ENCODE results near the gene NRXN2.

The NRXN2 gene

DNA sequence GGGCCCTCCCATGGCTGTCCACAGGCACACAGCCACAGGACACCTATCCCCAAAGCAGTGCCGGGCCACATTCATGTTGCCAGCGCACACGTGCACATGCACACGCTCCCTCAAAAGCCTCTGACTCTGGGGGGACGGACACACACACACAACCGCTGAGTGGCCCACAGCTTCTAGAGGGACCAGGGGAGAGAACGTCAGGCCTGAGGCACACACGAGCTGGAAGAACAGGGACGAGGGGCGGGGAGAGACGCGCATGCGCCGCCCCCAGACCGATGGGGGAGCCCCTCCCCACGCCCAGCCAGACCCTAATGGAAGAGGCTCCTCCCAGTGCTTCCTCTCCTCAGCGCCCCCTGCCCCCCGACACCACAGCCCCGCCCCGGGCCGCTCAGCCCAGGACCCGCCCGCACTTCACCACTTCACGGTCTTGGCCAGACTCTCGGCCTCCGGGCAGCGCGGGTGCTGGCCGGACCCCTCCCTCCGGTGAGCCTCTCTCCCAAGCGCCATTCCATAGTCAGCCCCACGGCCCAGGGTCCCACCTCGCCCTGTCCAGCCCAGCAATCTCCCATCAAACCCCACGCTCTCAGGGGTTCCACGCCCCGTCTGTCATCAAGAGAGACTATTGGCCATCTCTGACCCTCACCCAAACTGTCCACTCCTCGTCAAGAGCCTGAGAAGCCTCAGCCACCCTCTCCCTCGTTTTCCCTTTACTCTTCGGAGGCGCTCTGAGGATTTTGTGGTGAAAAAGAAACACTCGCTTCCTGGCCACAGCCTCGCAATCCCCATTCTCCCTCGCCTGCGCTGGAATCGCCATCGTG is 11.7 kb downstream of the NRXN2 start:
- no peak overlapping the region for H3K4me2 ChIP-seq (ENCODE audit: low read length, poor library complexity, severe bottlenecking)
- H3K4ac ChIP-seq (ENCODE audit: low read depth in 1 of 2, low read length in 2 of 2) = no peak overlapping the region
- no peaks in the 10 kb centered on the region for H3K79me1 ChIP-seq (replicated peaks; ENCODE audit: low read length, poor library complexity, severe bottlenecking)
- no peak overlapping the region for H3K4me3 ChIP-seq (ENCODE audit: insufficient read depth in 1 of 2, low read depth in 1 of 2, low read length in 2 of 2)
- no peak for DNase-seq
- H3K9me3 ChIP-seq (ENCODE audit: control insufficient read depth, low read length) = no peaks in the 10 kb centered on the region
- no peak overlapping the region for H4K8ac ChIP-seq (ENCODE audit: low read length)
- no peak overlapping the region for H2AFZ ChIP-seq (ENCODE audit: low read depth, low read length)
- no peak overlapping the region for H2BK12ac ChIP-seq (ENCODE audit: low read length in 2 of 2)
- peaks cover 17% of the 10 kb centered on the region for H3K4me1 ChIP-seq (ENCODE audit: control insufficient read depth, insufficient read depth, low read depth, low read length)
- H3K27ac ChIP-seq (ENCODE audit: low read length, poor library complexity, severe bottlenecking) = no peak overlapping the region
- H2BK15ac ChIP-seq (ENCODE audit: low read depth, poor library complexity, severe bottlenecking) = no peak overlapping the region
- H3K27me3 ChIP-seq (ENCODE audit: control insufficient read depth in 1 of 2, insufficient read depth in 1 of 2, low read length in 2 of 2) = peaks cover 51 to 81% of the 10 kb centered on the region in 2 experiments
- H3K36me3 ChIP-seq (ENCODE audit: control insufficient read depth in 1 of 2, insufficient read depth in 2 of 2, low read depth in 1 of 2, low read length in 2 of 2) = no peaks in the 10 kb centered on the region
- no peak overlapping the region for H3K14ac ChIP-seq (ENCODE audit: low read length in 2 of 2)
- 30% methylated on average over 40 of the region's 46 CpGs for WGBS
- H4K91ac ChIP-seq (ENCODE audit: low read length) = no peak overlapping the region
- H2AK5ac ChIP-seq (ENCODE audit: low read length, severe bottlenecking) = no peak overlapping the region
- no peak overlapping the region for H2BK120ac ChIP-seq (ENCODE audit: low read depth, low read length)
- no peak overlapping the region for H2BK5ac ChIP-seq (ENCODE audit: low read depth, low read length, poor library complexity, severe bottlenecking)
- no peak overlapping the region for H3K9ac ChIP-seq (ENCODE audit: low read length)
- H3K23ac ChIP-seq (ENCODE audit: low read length in 2 of 2) = no peak overlapping the region
- no peak overlapping the region for H3K18ac ChIP-seq (ENCODE audit: low read depth in 1 of 2, low read length in 2 of 2)

DNA sequence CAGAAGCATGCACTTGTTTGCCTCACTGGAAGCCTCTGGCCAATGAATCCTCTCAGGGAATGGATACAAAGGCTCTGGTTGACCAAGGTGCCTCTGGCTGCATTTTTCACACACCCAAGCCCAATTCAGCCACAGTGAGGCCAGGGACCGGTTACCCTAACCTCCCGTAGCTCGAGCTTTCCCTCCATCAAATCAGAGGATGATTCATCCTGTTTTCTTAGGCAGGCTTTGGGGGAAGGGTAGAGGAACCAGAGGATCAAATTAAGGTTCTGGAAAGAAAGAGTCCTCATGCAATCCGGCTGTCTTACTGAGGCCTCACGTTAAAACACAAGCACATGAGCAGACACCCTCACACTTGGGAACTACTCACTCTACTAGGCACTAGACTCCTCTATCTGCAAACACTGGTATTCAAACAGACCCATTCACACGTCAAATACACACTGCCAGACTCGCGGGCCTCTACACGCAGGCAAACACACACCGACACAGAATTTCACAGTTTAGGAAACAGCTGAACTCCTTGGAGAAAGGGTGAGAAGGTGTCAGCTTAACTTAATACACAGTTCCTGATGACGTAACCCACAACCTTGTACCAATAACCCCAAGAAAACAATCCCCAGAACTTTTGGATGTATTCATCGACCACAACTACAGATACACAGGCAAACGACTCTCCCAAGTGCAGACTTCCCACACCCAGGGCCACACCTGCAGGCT is 12.4 kb downstream of the NRXN2 start:
- DNase-seq = no peak
- no peak overlapping the region for H4K91ac ChIP-seq (ENCODE audit: low read length)
- H2BK15ac ChIP-seq (ENCODE audit: low read depth, poor library complexity, severe bottlenecking) = no peak overlapping the region
- WGBS = 55% methylated on average over 10 of the region's 13 CpGs
- H3K27ac ChIP-seq (ENCODE audit: low read length, poor library complexity, severe bottlenecking) = no peak overlapping the region
- H3K79me1 ChIP-seq (replicated peaks; ENCODE audit: low read length, poor library complexity, severe bottlenecking) = no peaks in the 10 kb centered on the region
- H2AK5ac ChIP-seq (ENCODE audit: low read length, severe bottlenecking) = no peak overlapping the region
- H2BK120ac ChIP-seq (ENCODE audit: low read depth, low read length) = no peak overlapping the region
- no peaks in the 10 kb centered on the region for H3K36me3 ChIP-seq (ENCODE audit: control insufficient read depth in 1 of 2, insufficient read depth in 2 of 2, low read depth in 1 of 2, low read length in 2 of 2)
- peaks cover 46 to 77% of the 10 kb centered on the region in 2 experiments for H3K27me3 ChIP-seq (ENCODE audit: control insufficient read depth in 1 of 2, insufficient read depth in 1 of 2, low read length in 2 of 2)
- H4K8ac ChIP-seq (ENCODE audit: low read length) = no peak overlapping the region
- H3K4me3 ChIP-seq (ENCODE audit: insufficient read depth in 1 of 2, low read depth in 1 of 2, low read length in 2 of 2) = no peak overlapping the region
- no peak overlapping the region for H2BK12ac ChIP-seq (ENCODE audit: low read length in 2 of 2)
- H3K23ac ChIP-seq (ENCODE audit: low read length in 2 of 2) = no peak overlapping the region
- no peak overlapping the region for H3K14ac ChIP-seq (ENCODE audit: low read length in 2 of 2)
- peaks cover 17% of the 10 kb centered on the region for H3K4me1 ChIP-seq (ENCODE audit: control insufficient read depth, insufficient read depth, low read depth, low read length)
- H3K4ac ChIP-seq (ENCODE audit: low read depth in 1 of 2, low read length in 2 of 2) = no peak overlapping the region
- no peak overlapping the region for H2AFZ ChIP-seq (ENCODE audit: low read depth, low read length)
- H2BK5ac ChIP-seq (ENCODE audit: low read depth, low read length, poor library complexity, severe bottlenecking) = no peak overlapping the region
- H3K9ac ChIP-seq (ENCODE audit: low read length) = no peak overlapping the region
- no peak overlapping the region for H3K18ac ChIP-seq (ENCODE audit: low read depth in 1 of 2, low read length in 2 of 2)
- no peak overlapping the region for H3K4me2 ChIP-seq (ENCODE audit: low read length, poor library complexity, severe bottlenecking)
- H3K9me3 ChIP-seq (ENCODE audit: control insufficient read depth, low read length) = no peaks in the 10 kb centered on the region

DNA sequence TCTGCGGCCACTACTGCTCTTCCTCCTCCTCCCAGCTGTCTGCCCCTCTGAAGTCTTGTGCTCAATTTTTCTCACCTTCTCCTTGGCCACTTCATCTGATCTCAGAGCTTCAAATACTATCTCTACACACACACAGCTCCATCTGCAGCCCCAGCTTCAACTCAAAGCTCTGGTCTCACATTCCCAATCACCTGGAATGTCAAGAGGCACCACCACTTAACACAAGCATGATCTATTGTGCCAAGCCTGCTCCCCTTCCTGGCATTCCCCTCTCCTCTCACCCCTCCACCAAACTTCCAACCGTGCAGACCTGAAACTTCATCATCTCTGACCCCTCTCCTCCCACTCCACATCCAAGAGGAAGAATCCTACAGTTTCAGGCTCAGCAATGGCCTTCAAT is 17.5 kb downstream of the NRXN2 start:
- H3K9me3 ChIP-seq (ENCODE audit: control insufficient read depth, low read length) = no peaks in the 10 kb centered on the region
- no peak overlapping the region for H2BK15ac ChIP-seq (ENCODE audit: low read depth, poor library complexity, severe bottlenecking)
- H3K27ac ChIP-seq (ENCODE audit: low read length, poor library complexity, severe bottlenecking) = no peak overlapping the region
- no peak overlapping the region for H2BK12ac ChIP-seq (ENCODE audit: low read length in 2 of 2)
- H4K8ac ChIP-seq (ENCODE audit: low read length) = no peak overlapping the region
- H3K14ac ChIP-seq (ENCODE audit: low read length in 2 of 2) = peak overlapping the region in 1 of 2 experiments; percentile 41
- H3K79me1 ChIP-seq (replicated peaks; ENCODE audit: low read length, poor library complexity, severe bottlenecking) = no peaks in the 10 kb centered on the region
- H3K4me1 ChIP-seq (ENCODE audit: control insufficient read depth, insufficient read depth, low read depth, low read length) = no peaks in the 10 kb centered on the region
- no peak overlapping the region for H3K4ac ChIP-seq (ENCODE audit: low read depth in 1 of 2, low read length in 2 of 2)
- no peak overlapping the region for H3K4me2 ChIP-seq (ENCODE audit: low read length, poor library complexity, severe bottlenecking)
- H4K91ac ChIP-seq (ENCODE audit: low read length) = no peak overlapping the region
- WGBS = 54% methylated on average over 2 of the region's 2 CpGs
- peak overlapping the region in 1 of 2 experiments; percentile 21 for H3K18ac ChIP-seq (ENCODE audit: low read depth in 1 of 2, low read length in 2 of 2)
- no peak overlapping the region for H2BK5ac ChIP-seq (ENCODE audit: low read depth, low read length, poor library complexity, severe bottlenecking)
- H3K23ac ChIP-seq (ENCODE audit: low read length in 2 of 2) = no peak overlapping the region
- no peak overlapping the region for H2BK120ac ChIP-seq (ENCODE audit: low read depth, low read length)
- no peak overlapping the region for H2AFZ ChIP-seq (ENCODE audit: low read depth, low read length)
- H3K4me3 ChIP-seq (ENCODE audit: insufficient read depth in 1 of 2, low read depth in 1 of 2, low read length in 2 of 2) = no peak overlapping the region
- H3K36me3 ChIP-seq (ENCODE audit: control insufficient read depth in 1 of 2, insufficient read depth in 2 of 2, low read depth in 1 of 2, low read length in 2 of 2) = no peaks in the 10 kb centered on the region
- no peak overlapping the region for H2AK5ac ChIP-seq (ENCODE audit: low read length, severe bottlenecking)
- no peak for DNase-seq
- H3K27me3 ChIP-seq (ENCODE audit: control insufficient read depth in 1 of 2, insufficient read depth in 1 of 2, low read length in 2 of 2) = peaks cover 40 to 66% of the 10 kb centered on the region in 2 experiments
- H3K9ac ChIP-seq (ENCODE audit: low read length) = no peak overlapping the region

DNA sequence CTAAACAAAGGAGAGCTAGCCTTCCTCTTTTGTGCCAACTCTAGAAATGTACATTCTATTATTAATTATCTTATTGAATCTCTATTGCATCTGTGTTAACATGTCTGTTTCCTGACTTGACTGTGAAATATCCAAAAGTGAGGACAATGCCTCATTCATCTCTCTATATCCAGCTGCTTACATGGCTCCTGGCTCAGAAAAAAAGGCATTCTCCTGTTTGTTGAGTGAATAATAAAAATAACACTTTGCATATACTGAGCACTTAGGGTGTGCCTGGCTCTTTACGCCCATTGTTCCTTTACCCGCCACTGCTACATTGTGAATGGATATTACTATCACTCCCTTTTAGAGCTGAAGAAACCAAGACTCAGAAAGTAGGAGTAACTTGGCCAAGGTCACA is 19.9 kb downstream of the NRXN2 start:
- Histone ChIP-seq H4K91ac (ENCODE audit: low read length) (no peak overlapping the region), H2AFZ (ENCODE audit: low read depth, low read length) (no peak overlapping the region), H2BK12ac (ENCODE audit: low read length in 2 of 2) (no peak overlapping the region), H3K9me3 (ENCODE audit: control insufficient read depth, low read length) (no peaks in the 10 kb centered on the region), H3K79me1 (replicated peaks; ENCODE audit: low read length, poor library complexity, severe bottlenecking) (no peaks in the 10 kb centered on the region), H4K8ac (ENCODE audit: low read length) (no peak overlapping the region), H3K9ac (ENCODE audit: low read length) (no peak overlapping the region), H2BK15ac (ENCODE audit: low read depth, poor library complexity, severe bottlenecking) (no peak overlapping the region), H3K36me3 (ENCODE audit: control insufficient read depth in 1 of 2, insufficient read depth in 2 of 2, low read depth in 1 of 2, low read length in 2 of 2) (no peaks in the 10 kb centered on the region), H3K27ac (ENCODE audit: low read length, poor library complexity, severe bottlenecking) (no peak overlapping the region), H3K14ac (ENCODE audit: low read length in 2 of 2) (no peak overlapping the region), H3K4ac (ENCODE audit: low read depth in 1 of 2, low read length in 2 of 2) (no peak overlapping the region), H3K4me3 (ENCODE audit: insufficient read depth in 1 of 2, low read depth in 1 of 2, low read length in 2 of 2) (no peak overlapping the region), H3K18ac (ENCODE audit: low read depth in 1 of 2, low read length in 2 of 2) (no peak overlapping the region), H3K4me1 (ENCODE audit: control insufficient read depth, insufficient read depth, low read depth, low read length) (no peaks in the 10 kb centered on the region), H3K23ac (ENCODE audit: low read length in 2 of 2) (no peak overlapping the region), H3K27me3 (ENCODE audit: control insufficient read depth in 1 of 2, insufficient read depth in 1 of 2, low read length in 2 of 2) (peaks cover 51 to 58% of the 10 kb centered on the region in 2 experiments), H2BK120ac (ENCODE audit: low read depth, low read length) (no peak overlapping the region), H2BK5ac (ENCODE audit: low read depth, low read length, poor library complexity, severe bottlenecking) (no peak overlapping the region), H3K4me2 (ENCODE audit: low read length, poor library complexity, severe bottlenecking) (no peak overlapping the region), H2AK5ac (ENCODE audit: low read length, severe bottlenecking) (no peak overlapping the region)
- no peak for DNase-seq
- WGBS = 96% methylated on average over 2 of the region's 2 CpGs

Measured in mesenchymal stem cell (in vitro differentiated cells and primary cell).